Large intestine (tissue), 1 donor: ENCODE results near the gene CX3CL1. TPM values are rescaled to one million over a fixed set of nuclear protein-coding genes. Genes with fewer than 3 reads are reported as not detected.

Experiments used
- polyA plus RNA-seq: library from polyadenylated mRNA; unstranded; fragments of 120-200 nt; gene quantifications from one replicate; pipeline ENCODE4 v1.2.1, GENCODE V29; 2013

CX3CL1 gene
- polyA plus RNA-seq, 1 donor = 30.6 TPM

Other genes starting within 250 kb of the CX3CL1 start
- 99.4 TPM for gene PSME3IP1, start 186.5 kb upstream of the CX3CL1 start, polyA plus RNA-seq
- 44.3 TPM for gene RSPRY1, start 186.2 kb upstream of the CX3CL1 start, polyA plus RNA-seq
- 44.5 TPM for gene ARL2BP, start 127.2 kb upstream of the CX3CL1 start, polyA plus RNA-seq
- gene PLLP, start 87.8 kb upstream of the CX3CL1 start, polyA plus RNA-seq = 117 TPM
- 0.30 TPM for gene CCL22, start 13.7 kb upstream of the CX3CL1 start, polyA plus RNA-seq
- gene CCL17, start 32.3 kb downstream of the CX3CL1 start, polyA plus RNA-seq = 0.30 TPM
- 52.8 TPM for gene CIAPIN1, start 74.9 kb downstream of the CX3CL1 start, polyA plus RNA-seq
- 73.0 TPM for gene COQ9, start 75.0 kb downstream of the CX3CL1 start, polyA plus RNA-seq
- 76.6 TPM for gene POLR2C, start 90.2 kb downstream of the CX3CL1 start, polyA plus RNA-seq
- gene DOK4, start 114.0 kb downstream of the CX3CL1 start, polyA plus RNA-seq = 113 TPM
- 5.6 TPM for gene CCDC102A, start 164.1 kb downstream of the CX3CL1 start, polyA plus RNA-seq
- 9.1 TPM for gene ADGRG5, start 170.2 kb downstream of the CX3CL1 start, polyA plus RNA-seq